Fibroblast of villous mesenchyme (primary cell): ENCODE results near the gene DPH6. TPM values are rescaled to one million over a fixed set of nuclear protein-coding genes. Genes with fewer than 3 reads are reported as not detected.

Source experiments
- DNase-seq: peaks from one replicate; pipeline ENCODE4 v3.0.0-alpha.2; 2010; ENCODE audit warnings: low read depth
- H3K4me3 ChIP-seq: 2 replicates; pipeline ENCODE4 v1.5.1; 2011; ENCODE audit warnings: low read depth, mild to moderate bottlenecking, low read length
- total RNA-seq: library from RNA; depleted of rRNA; stranded (reverse); fragments of >200 nt; gene quantifications from 2 replicates; pipeline ENCODE4 v1.2.3, GENCODE V29; 2012
- TF ChIP-seq, protein P1 (sequence below): IDR thresholded peaks from 2 replicates; pipeline ENCODE4 v1.5.1; 2012; ENCODE audit warnings: low read depth, mild to moderate bottlenecking, low read length; ENCODE audit not compliant: insufficient read depth

Gene DPH6
- total RNA-seq, 1 donor: 13.8 TPM

- H3K4me3 ChIP-seq: peak overlapping the region; percentile 78
- DNase-seq: no peak
- TF ChIP-seq, protein P1, sequence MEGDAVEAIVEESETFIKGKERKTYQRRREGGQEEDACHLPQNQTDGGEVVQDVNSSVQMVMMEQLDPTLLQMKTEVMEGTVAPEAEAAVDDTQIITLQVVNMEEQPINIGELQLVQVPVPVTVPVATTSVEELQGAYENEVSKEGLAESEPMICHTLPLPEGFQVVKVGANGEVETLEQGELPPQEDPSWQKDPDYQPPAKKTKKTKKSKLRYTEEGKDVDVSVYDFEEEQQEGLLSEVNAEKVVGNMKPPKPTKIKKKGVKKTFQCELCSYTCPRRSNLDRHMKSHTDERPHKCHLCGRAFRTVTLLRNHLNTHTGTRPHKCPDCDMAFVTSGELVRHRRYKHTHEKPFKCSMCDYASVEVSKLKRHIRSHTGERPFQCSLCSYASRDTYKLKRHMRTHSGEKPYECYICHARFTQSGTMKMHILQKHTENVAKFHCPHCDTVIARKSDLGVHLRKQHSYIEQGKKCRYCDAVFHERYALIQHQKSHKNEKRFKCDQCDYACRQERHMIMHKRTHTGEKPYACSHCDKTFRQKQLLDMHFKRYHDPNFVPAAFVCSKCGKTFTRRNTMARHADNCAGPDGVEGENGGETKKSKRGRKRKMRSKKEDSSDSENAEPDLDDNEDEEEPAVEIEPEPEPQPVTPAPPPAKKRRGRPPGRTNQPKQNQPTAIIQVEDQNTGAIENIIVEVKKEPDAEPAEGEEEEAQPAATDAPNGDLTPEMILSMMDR: no peak
Measured at GRCh38 chr15:35546511-35547381, 781 bp upstream of the DPH6 start.

DNA sequence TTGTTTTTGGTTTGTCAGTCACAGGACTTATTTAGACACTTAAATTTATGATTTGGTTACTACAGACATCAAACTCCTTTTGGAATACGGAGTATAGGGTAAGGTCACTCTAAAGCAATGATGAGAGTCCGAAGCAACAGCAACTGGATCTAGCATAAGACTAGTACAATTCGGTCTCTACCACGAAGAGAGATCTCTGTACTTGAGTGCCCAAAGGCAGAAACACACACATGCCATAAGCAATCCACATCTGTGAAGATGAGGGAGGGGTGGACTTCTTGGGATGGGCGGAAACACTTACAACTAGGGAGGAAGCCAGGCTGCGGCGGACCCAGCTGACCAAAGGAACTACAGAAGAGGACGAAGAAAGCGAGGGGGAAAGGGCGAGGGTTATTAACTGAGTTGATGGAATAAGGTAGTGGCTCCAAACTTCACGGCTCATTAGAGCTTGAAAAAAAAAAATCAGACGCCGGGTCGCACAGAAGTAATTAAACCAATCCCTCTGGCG lies 595 bp downstream of the DPH6 start:
- TF ChIP-seq, protein P1: no peak
- H3K4me3 ChIP-seq: peak overlapping the region; percentile 78
- peak; percentile 74 for DNase-seq

GRCh38 chr15:35540885-35541284 lies 5.1 kb downstream of the DPH6 start:
- peak; percentile 79 for DNase-seq
- H3K4me3 ChIP-seq: no peak overlapping the region
- TF ChIP-seq, protein P1: no peak

DNA sequence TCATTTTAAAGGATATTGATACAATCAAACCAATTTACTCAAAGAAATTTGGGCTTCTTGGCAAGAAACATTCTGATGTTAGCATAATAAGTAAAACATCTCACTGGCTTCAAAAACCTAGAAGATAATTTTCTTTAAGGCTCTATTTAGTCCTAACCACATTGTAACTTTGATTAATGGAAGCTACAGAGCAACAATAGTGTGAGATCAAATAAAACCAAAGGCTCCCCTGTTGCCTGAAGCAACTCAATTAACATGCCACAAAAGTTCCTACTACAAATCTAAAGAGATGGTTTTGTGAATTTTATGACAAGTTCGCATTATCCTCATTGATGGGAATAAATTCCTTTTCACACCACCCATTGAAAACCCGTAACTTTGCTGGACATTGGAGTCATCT lies 5.9 kb downstream of the DPH6 start:
- TF ChIP-seq, protein P1: no peak
- DNase-seq: peak; percentile 21
- no peak overlapping the region for H3K4me3 ChIP-seq

- TF ChIP-seq, protein P1: no peak
- no peak for DNase-seq
- H3K4me3 ChIP-seq: no peak overlapping the region
Measured at GRCh38 chr15:35535365-35535916, 10.5 kb downstream of the DPH6 start.

GRCh38 chr15:35533130-35534110 lies 12.5 kb downstream of the DPH6 start:
- DNase-seq: peak; percentile 21
- TF ChIP-seq, protein P1: no peak
- H3K4me3 ChIP-seq: no peak overlapping the region
